Upper lobe of left lung (tissue), 6 donors: Measurements from ENCODE around the gene JMJD1C. TPM values are rescaled to one million over a fixed set of nuclear protein-coding genes. Genes with fewer than 3 reads are reported as not detected.
"Not testable (repeated sequence)": the region's sequence is repeated elsewhere in the genome, so short reads cannot be mapped to it uniquely, and the experiment has no call there.

Source experiments
- ATAC-seq, 2 donors: fragments of 200-7000 bp; cut with Tn5 transposase; one replicate each; pipeline ENCODE4 v1.9.1; 2022; ENCODE audit warnings: mild to moderate bottlenecking in 2 of 2, moderate library complexity in 2 of 2; ENCODE audit not compliant: low FRiP score in 2 of 2
- DNase-seq, 2 donors: peaks; one replicate each; pipeline ENCODE4 v3.0.0-alpha.2; 2019 to 2020
- H3K27ac ChIP-seq, 4 donors: fragments of 200-600 bp; sonication (generic); one replicate each; pipeline ENCODE4 v1.5.1; 2016 to 2019
- H3K27me3 ChIP-seq, 4 donors: fragments of 200-600 bp; sonication (generic); one replicate each; pipeline ENCODE4 v1.5.1; 2017 to 2019
- H3K36me3 ChIP-seq, 4 donors: fragments of 200-600 bp; sonication (generic); one replicate each; pipeline ENCODE4 v1.5.1; 2016 to 2019
- H3K4me1 ChIP-seq, 4 donors: fragments of 200-600 bp; sonication (generic); one replicate each; pipeline ENCODE4 v1.5.1; 2018 to 2019
- H3K4me3 ChIP-seq, 4 donors: fragments of 200-600 bp; sonication (generic); one replicate each; pipeline ENCODE4 v1.5.1; 2017 to 2019; ENCODE audit warnings: mild to moderate bottlenecking in 2 of 4, moderate library complexity in 1 of 4
- H3K9me3 ChIP-seq, 4 donors: fragments of 200-600 bp; sonication (generic); one replicate each; pipeline ENCODE4 v1.5.1; 2018 to 2019
- CTCF ChIP-seq, 6 experiments: fragments of 450-650 bp in 4 of 6; fragments of 200-600 bp in 2 of 6; sonication (generic) in 2 of 6; IDR thresholded peaks; one replicate each; pipeline ENCODE4 v1.5.1; 2016 to 2019; ENCODE audit warnings: antibody characterized with exemption in 6 of 6
- EP300 ChIP-seq, 4 donors: sonication (generic); formaldehyde crosslinking; IDR thresholded peaks; one replicate each; pipeline ENCODE4 v1.5.1; 2017; ENCODE audit warnings: antibody characterized with exemption in 4 of 4, control low read depth in 2 of 4
- POLR2A ChIP-seq, 4 donors: fragments of 450-650 bp; IDR thresholded peaks; one replicate each; pipeline ENCODE4 v1.5.1; 2016 to 2017; ENCODE audit warnings: antibody characterized with exemption in 4 of 4, mild to moderate bottlenecking in 2 of 4
- POLR2AphosphoS5 ChIP-seq, 2 donors: sonication (generic); formaldehyde crosslinking; IDR thresholded peaks; one replicate each; pipeline ENCODE4 v1.5.1; 2017; ENCODE audit warnings: antibody characterized with exemption in 2 of 2
- WGBS, 2 donors: methylation state at CpG; one replicate each; pipeline ENCODE4 v1.1.5; 2017 to 2018; 5-methylcytosine and 5-hydroxymethylcytosine counted together
- total RNA-seq, 6 donors: library from RNA; depleted of rRNA in 4 of 6; stranded (reverse); fragments of >200 nt in 4 of 6; gene quantifications; one replicate each; pipeline versions ENCODE4 v1.1.0 to v1.2.1, GENCODE V29; 2016 to 2021
- donor health status: DM: no; HTN: no; CAD: no; lungs with moderate emphysema.
- donor health status: DM: no; HTN: yes; CAD: no; lungs with severe emphysema.

Gene JMJD1C
- total RNA-seq, 6 donors from 2014 or later = 80.2 to 130 (median 94.2) TPM

GRCh38 chr10:63297941-63298340, 167.8 kb downstream of the JMJD1C start:
- WGBS, 2 donors = 91 to 96% methylated on average over 4 to 8 of the region's 8 CpGs
- Histone ChIP-seq H3K4me3 (no peak overlapping the region), H3K27me3 (no peaks in the 10 kb centered on the region), H3K27ac (no peak overlapping the region), H3K36me3 (no peaks in the 10 kb centered on the region), H3K9me3 (no peaks in the 10 kb centered on the region), H3K4me1 (peaks cover 0 to 23% (median 3%) of the 10 kb centered on the region in 4 donors)
- ATAC-seq = peak in 1 of 2 donors; percentile 57
- TF ChIP-seq CTCF (IDR thresholded peaks at IDR 0.05) = no peak
- TF ChIP-seq EP300 (IDR thresholded peaks at IDR 0.05) = no peak
- no peak for TF ChIP-seq POLR2AphosphoS5 (IDR thresholded peaks at IDR 0.05)
- TF ChIP-seq POLR2A (IDR thresholded peaks at IDR 0.05) = no peak
- DNase-seq = no peak

- 67 to 86% methylated on average over 2 of the region's 2 CpGs for WGBS, 2 donors
- H3K4me1 ChIP-seq = peaks cover 0 to 16% (median 0%) of the 10 kb centered on the region in 4 donors
- no peaks in the 10 kb centered on the region for H3K27me3 ChIP-seq
- H3K4me3 ChIP-seq = no peak overlapping the region
- DNase-seq = no peak
- no peak for ATAC-seq
- no peak overlapping the region for H3K27ac ChIP-seq
- H3K36me3 ChIP-seq = no peaks in the 10 kb centered on the region
- no peaks in the 10 kb centered on the region for H3K9me3 ChIP-seq
- TF ChIP-seq POLR2AphosphoS5 (IDR thresholded peaks at IDR 0.05) = no peak
- TF ChIP-seq EP300 (IDR thresholded peaks at IDR 0.05) = no peak
- no peak for TF ChIP-seq CTCF (IDR thresholded peaks at IDR 0.05)
Observed at GRCh38 chr10:63294781-63295180, 171.0 kb downstream of the JMJD1C start.

- not testable (repeated sequence) for H3K27me3 ChIP-seq, H3K9me3 ChIP-seq, H3K36me3 ChIP-seq, DNase-seq, ATAC-seq, H3K4me1 ChIP-seq, H3K4me3 ChIP-seq
- peak overlapping the region in 1 of 4 donors; percentile 8 for H3K27ac ChIP-seq
- WGBS, 2 donors = 66 to 76% methylated on average over 4 of the region's 4 CpGs
Observed at GRCh38 chr10:63292847-63293246, 172.9 kb downstream of the JMJD1C start.

- Histone ChIP-seq H3K4me3 (no peak overlapping the region), H3K27ac (no peak overlapping the region), H3K4me1 (peaks cover 0 to 7% (median 0%) of the 10 kb centered on the region in 4 donors), H3K36me3 (no peaks in the 10 kb centered on the region), H3K9me3 (no peaks in the 10 kb centered on the region), H3K27me3 (no peaks in the 10 kb centered on the region)
- TF ChIP-seq POLR2AphosphoS5 (IDR thresholded peaks at IDR 0.05) (no peak), EP300 (IDR thresholded peaks at IDR 0.05) (no peak), CTCF (IDR thresholded peaks at IDR 0.05) (no peak), POLR2A (IDR thresholded peaks at IDR 0.05) (no peak)
- ATAC-seq = no peak
- 100% methylated on average over 1 of the region's 1 CpG for WGBS, 2 donors
- no peak for DNase-seq
Observed at GRCh38 chr10:63288170-63288569, 177.6 kb downstream of the JMJD1C start.

GRCh38 chr10:63286754-63287264, 179.0 kb downstream of the JMJD1C start:
- DNase-seq (no peak), ATAC-seq (no peak)
- Histone ChIP-seq H3K9me3 (no peaks in the 10 kb centered on the region), H3K36me3 (no peaks in the 10 kb centered on the region), H3K27ac (no peak overlapping the region), H3K27me3 (no peaks in the 10 kb centered on the region), H3K4me1 (no peaks in the 10 kb centered on the region), H3K4me3 (no peak overlapping the region)
- TF ChIP-seq EP300 (IDR thresholded peaks at IDR 0.05) = no peak
- TF ChIP-seq POLR2AphosphoS5 (IDR thresholded peaks at IDR 0.05) = no peak
- TF ChIP-seq CTCF (IDR thresholded peaks at IDR 0.05) = no peak
- no peak for TF ChIP-seq POLR2A (IDR thresholded peaks at IDR 0.05)
- 78 to 81% methylated on average over 4 of the region's 4 CpGs for WGBS, 2 donors
